Neural progenitor cell (in vitro differentiated cells): ENCODE measurements around the gene UBR7. TPM values are rescaled to one million over a fixed set of nuclear protein-coding genes. Genes with fewer than 3 reads are reported as not detected.
"Not testable (repeated sequence)": the region's sequence is repeated elsewhere in the genome, so short reads cannot be mapped to it uniquely, and the experiment has no call there.

ENCODE experiments used
- DNase-seq: peaks from one replicate; pipeline ENCODE4 v3.0.0-alpha.2; 2016; ENCODE audit warnings: low spot score
- H2AFZ ChIP-seq: fragments of 200-600 bp; sonication (generic); replicated peaks from 2 replicates; pipeline ENCODE4 v1.6.1; 2016; ENCODE audit warnings: antibody characterized with exemption
- H3F3A ChIP-seq: fragments of 200-600 bp; sonication (generic); 2 replicates; pipeline ENCODE4 v1.6.1; 2016; ENCODE audit warnings: antibody characterized with exemption, low read depth
- H3K27ac ChIP-seq: fragments of 200-600 bp; sonication (generic); 2 replicates; pipeline ENCODE4 v1.5.1; 2016; ENCODE audit warnings: mild to moderate bottlenecking
- H3K27me3 ChIP-seq: fragments of 200-600 bp; sonication (generic); 2 replicates; pipeline ENCODE4 v1.6.1; 2016; ENCODE audit warnings: mild to moderate bottlenecking, moderate library complexity
- H3K36me3 ChIP-seq: fragments of 200-600 bp; sonication (generic); 2 replicates; pipeline ENCODE4 v1.5.1; 2016
- H3K4me1 ChIP-seq: fragments of 200-600 bp; sonication (generic); 2 replicates; pipeline ENCODE4 v1.6.1; 2016; ENCODE audit warnings: mixed run types
- H3K4me2 ChIP-seq: fragments of 200-600 bp; sonication (generic); 2 replicates; pipeline ENCODE4 v1.6.1; 2016
- H3K4me3 ChIP-seq: fragments of 200-600 bp; sonication (generic); 2 replicates; pipeline ENCODE4 v1.5.1; 2016
- H3K79me2 ChIP-seq: fragments of 200-600 bp; sonication (generic); 2 replicates; pipeline ENCODE4 v1.6.1; 2016; ENCODE audit warnings: low read depth
- H3K9ac ChIP-seq: fragments of 200-600 bp; sonication (generic); 2 replicates; pipeline ENCODE4 v1.6.1; 2016
- H3K9me3 ChIP-seq: fragments of 200-600 bp; sonication (generic); 2 replicates; pipeline ENCODE4 v1.5.1; 2016; ENCODE audit warnings: low read depth
- H4K20me1 ChIP-seq: fragments of 200-600 bp; sonication (generic); 2 replicates; pipeline ENCODE4 v1.6.1; 2016; ENCODE audit warnings: low read depth
- H3K27ac Mint-ChIP-seq: 3 replicates; pipeline ENCODE4 v1.8.0; 2021; ENCODE audit warnings: mixed read lengths
- H3K27me3 Mint-ChIP-seq: 2 replicates; pipeline ENCODE4 v1.8.0; 2022; ENCODE audit warnings: low read depth, mild to moderate bottlenecking, inconsistent platforms, moderate library complexity, mixed read lengths; ENCODE audit not compliant: insufficient read depth
- H3K36me3 Mint-ChIP-seq: 3 replicates; pipeline ENCODE4 v1.8.0; 2021; ENCODE audit warnings: mixed read lengths
- H3K4me1 Mint-ChIP-seq: 3 replicates; pipeline ENCODE4 v1.8.0; 2021; ENCODE audit warnings: mixed read lengths
- H3K4me3 Mint-ChIP-seq: 3 replicates; pipeline ENCODE4 v1.8.0; 2021; ENCODE audit warnings: mild to moderate bottlenecking, moderate library complexity, mixed read lengths
- H3K9me3 Mint-ChIP-seq: 3 replicates; pipeline ENCODE4 v1.8.0; 2020; ENCODE audit warnings: mixed read lengths
- CTCF ChIP-seq: fragments of 200-600 bp; sonication (generic); IDR thresholded peaks from 2 replicates; pipeline ENCODE4 v1.5.1; 2017; ENCODE audit warnings: antibody characterized with exemption, mild to moderate bottlenecking
- EZH2 ChIP-seq: fragments of 200-600 bp; sonication (generic); IDR thresholded peaks from 2 replicates; pipeline ENCODE4 v1.6.1; 2017; ENCODE audit warnings: antibody characterized with exemption, mild to moderate bottlenecking, moderate library complexity
- EZH2phosphoT487 ChIP-seq: fragments of 200-600 bp; sonication (generic); IDR thresholded peaks from 2 replicates; pipeline ENCODE4 v1.6.1; 2017; ENCODE audit warnings: antibody characterized with exemption
- total RNA-seq: library from RNA; depleted of rRNA; stranded (reverse); fragments of >200 nt; gene quantifications from 2 replicates; pipeline ENCODE4 v1.2.3, GENCODE V29; 2015; ENCODE audit warnings: low replicate concordance

UBR7 gene
- total RNA-seq, 1 donor from 2014 or later = 55.7 TPM

- Histone ChIP-seq H3K9ac (no peak overlapping the region), H4K20me1 (no peaks in the 10 kb centered on the region), H3K27me3 (no peaks in the 10 kb centered on the region), H3K27ac (no peak overlapping the region), H2AFZ (no peak overlapping the region), H3K4me1 (no peaks in the 10 kb centered on the region), H3K4me3 (no peak overlapping the region), H3K9me3 (no peaks in the 10 kb centered on the region), H3K4me2 (no peak overlapping the region), H3F3A (no peaks in the 10 kb centered on the region), H3K79me2 (no peaks in the 10 kb centered on the region), H3K36me3 (no peaks in the 10 kb centered on the region)
- H3K27me3 Mint-ChIP-seq = no peaks in the 10 kb centered on the region
- DNase-seq = no peak
- no peak overlapping the region for H3K27ac Mint-ChIP-seq
- peaks cover 24% of the 10 kb centered on the region for H3K36me3 Mint-ChIP-seq
- no peaks in the 10 kb centered on the region for H3K9me3 Mint-ChIP-seq
- H3K4me3 Mint-ChIP-seq = no peak overlapping the region
- TF ChIP-seq EZH2phosphoT487 (no peak), EZH2 (no peak), CTCF (no peak)
- H3K4me1 Mint-ChIP-seq = peaks cover 3% of the 10 kb centered on the region
Measured at GRCh38 chr14:93228550-93228949, 21.5 kb downstream of the UBR7 start.

GRCh38 chr14:93230539-93230938, 23.5 kb downstream of the UBR7 start:
- no peaks in the 10 kb centered on the region for H3K36me3 ChIP-seq
- no peaks in the 10 kb centered on the region for H3K27me3 Mint-ChIP-seq
- H3K27me3 ChIP-seq = no peaks in the 10 kb centered on the region
- H4K20me1 ChIP-seq = no peaks in the 10 kb centered on the region
- H3K9ac ChIP-seq = no peak overlapping the region
- no peak overlapping the region for H3K4me2 ChIP-seq
- no peaks in the 10 kb centered on the region for H3K4me1 ChIP-seq
- TF ChIP-seq EZH2phosphoT487 (no peak), CTCF (no peak), EZH2 (no peak)
- no peak for DNase-seq
- H3K9me3 Mint-ChIP-seq = no peaks in the 10 kb centered on the region
- no peak overlapping the region for H2AFZ ChIP-seq
- H3K27ac Mint-ChIP-seq = peak overlapping the region; percentile 30
- H3K27ac ChIP-seq = no peak overlapping the region
- H3K4me3 ChIP-seq = no peak overlapping the region
- H3K9me3 ChIP-seq = no peaks in the 10 kb centered on the region
- peaks cover 16% of the 10 kb centered on the region for H3K36me3 Mint-ChIP-seq
- peaks cover 3% of the 10 kb centered on the region for H3K4me1 Mint-ChIP-seq
- H3K79me2 ChIP-seq = no peaks in the 10 kb centered on the region
- H3K4me3 Mint-ChIP-seq = no peak overlapping the region
- no peaks in the 10 kb centered on the region for H3F3A ChIP-seq

- Histone ChIP-seq H3K4me3 (no peak overlapping the region), H3K9ac (no peak overlapping the region), H3K4me1 (no peaks in the 10 kb centered on the region), H3K36me3 (no peaks in the 10 kb centered on the region), H3K79me2 (no peaks in the 10 kb centered on the region), H3K27ac (no peak overlapping the region), H3F3A (no peaks in the 10 kb centered on the region), H2AFZ (no peak overlapping the region), H3K4me2 (no peak overlapping the region), H3K27me3 (no peaks in the 10 kb centered on the region), H4K20me1 (no peaks in the 10 kb centered on the region), H3K9me3 (no peaks in the 10 kb centered on the region)
- Mint-ChIP-seq H3K27ac (no peak overlapping the region), H3K4me1 (peaks cover 3% of the 10 kb centered on the region), H3K36me3 (peaks cover 14% of the 10 kb centered on the region), H3K27me3 (no peaks in the 10 kb centered on the region), H3K4me3 (no peak overlapping the region), H3K9me3 (no peaks in the 10 kb centered on the region)
- DNase-seq = no peak
- no peak for TF ChIP-seq EZH2phosphoT487
Measured at GRCh38 chr14:93231129-93231979, 24.3 kb downstream of the UBR7 start.

GRCh38 chr14:93232159-93232558, 25.1 kb downstream of the UBR7 start:
- Histone ChIP-seq H3K79me2 (no peaks in the 10 kb centered on the region), H3K9ac (no peak overlapping the region), H3K4me1 (no peaks in the 10 kb centered on the region), H3K4me3 (no peak overlapping the region), H3K4me2 (no peak overlapping the region), H3F3A (no peaks in the 10 kb centered on the region), H3K9me3 (no peaks in the 10 kb centered on the region), H2AFZ (no peak overlapping the region), H3K27me3 (no peaks in the 10 kb centered on the region), H3K27ac (no peak overlapping the region), H4K20me1 (no peaks in the 10 kb centered on the region), H3K36me3 (no peaks in the 10 kb centered on the region)
- H3K4me1 Mint-ChIP-seq = peaks cover 3% of the 10 kb centered on the region
- no peaks in the 10 kb centered on the region for H3K9me3 Mint-ChIP-seq
- peaks cover 9% of the 10 kb centered on the region for H3K36me3 Mint-ChIP-seq
- no peak overlapping the region for H3K27ac Mint-ChIP-seq
- DNase-seq = no peak
- H3K4me3 Mint-ChIP-seq = no peak overlapping the region
- H3K27me3 Mint-ChIP-seq = no peaks in the 10 kb centered on the region
- TF ChIP-seq CTCF = no peak
- TF ChIP-seq EZH2 = no peak
- TF ChIP-seq EZH2phosphoT487 = no peak

GRCh38 chr14:93233078-93233477, 26.0 kb downstream of the UBR7 start:
- not testable (repeated sequence) for H3K9ac ChIP-seq, H3K27me3 Mint-ChIP-seq, H3K27ac ChIP-seq, H3K36me3 ChIP-seq, H3K79me2 ChIP-seq, H3K4me1 ChIP-seq, H2AFZ ChIP-seq, H4K20me1 ChIP-seq, H3K9me3 Mint-ChIP-seq, H3K27ac Mint-ChIP-seq, H3K9me3 ChIP-seq, H3K27me3 ChIP-seq, DNase-seq, H3K4me1 Mint-ChIP-seq, H3K4me3 Mint-ChIP-seq, H3K4me3 ChIP-seq, H3K4me2 ChIP-seq, H3F3A ChIP-seq, H3K36me3 Mint-ChIP-seq
